Fibroblast of the aortic adventitia (primary cell): ENCODE data around the gene EFR3B. TPM values are rescaled to one million over a fixed set of nuclear protein-coding genes. Genes with fewer than 3 reads are reported as not detected.
"Not testable (repeated sequence)": the region's sequence is repeated elsewhere in the genome, so short reads cannot be mapped to it uniquely, and the experiment has no call there.

Experiments used
- DNase-seq: peaks from one replicate; pipeline ENCODE4 v3.0.0-alpha.2; 2010; ENCODE audit warnings: low read depth
- H3K4me3 ChIP-seq: 2 replicates; pipeline ENCODE4 v1.5.1; 2011; ENCODE audit warnings: low read depth, mild to moderate bottlenecking, control low read depth, low read length, moderate library complexity
- total RNA-seq: library from RNA; depleted of rRNA; stranded (reverse); fragments of >200 nt; gene quantifications from 2 replicates; pipeline ENCODE4 v1.2.3, GENCODE V29; 2012; ENCODE audit warnings: low replicate concordance
- TF ChIP-seq, protein P1 (sequence below): IDR thresholded peaks from 2 replicates; pipeline ENCODE4 v1.5.1; 2011; ENCODE audit warnings: mild to moderate bottlenecking, low read length, control low read depth, inconsistent platforms; ENCODE audit not compliant: insufficient read depth

EFR3B gene
- total RNA-seq, 1 donor = 0.99 TPM

DNA sequence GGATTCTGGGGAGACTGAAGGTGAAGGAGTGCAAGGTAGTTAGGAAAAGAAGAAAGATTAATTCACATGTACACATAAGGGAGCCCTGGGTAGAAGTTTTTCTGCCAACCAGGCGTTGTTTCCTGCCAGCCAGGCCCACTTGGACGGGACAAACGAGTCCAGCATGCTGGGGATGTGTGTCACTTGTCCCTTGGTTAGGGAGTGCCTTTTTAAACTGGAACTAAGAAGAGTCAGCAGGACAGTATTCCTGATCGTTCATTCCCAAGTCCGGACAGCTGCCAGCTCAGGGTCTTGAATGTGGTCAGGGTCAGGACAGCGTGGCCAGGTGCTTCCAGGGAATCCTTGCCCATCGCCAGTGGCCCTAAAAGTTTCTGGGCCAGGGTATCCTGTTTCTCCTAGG is 83.3 kb downstream of the EFR3B start:
- no peak overlapping the region for H3K4me3 ChIP-seq
- DNase-seq = no peak
- TF ChIP-seq, protein P1, sequence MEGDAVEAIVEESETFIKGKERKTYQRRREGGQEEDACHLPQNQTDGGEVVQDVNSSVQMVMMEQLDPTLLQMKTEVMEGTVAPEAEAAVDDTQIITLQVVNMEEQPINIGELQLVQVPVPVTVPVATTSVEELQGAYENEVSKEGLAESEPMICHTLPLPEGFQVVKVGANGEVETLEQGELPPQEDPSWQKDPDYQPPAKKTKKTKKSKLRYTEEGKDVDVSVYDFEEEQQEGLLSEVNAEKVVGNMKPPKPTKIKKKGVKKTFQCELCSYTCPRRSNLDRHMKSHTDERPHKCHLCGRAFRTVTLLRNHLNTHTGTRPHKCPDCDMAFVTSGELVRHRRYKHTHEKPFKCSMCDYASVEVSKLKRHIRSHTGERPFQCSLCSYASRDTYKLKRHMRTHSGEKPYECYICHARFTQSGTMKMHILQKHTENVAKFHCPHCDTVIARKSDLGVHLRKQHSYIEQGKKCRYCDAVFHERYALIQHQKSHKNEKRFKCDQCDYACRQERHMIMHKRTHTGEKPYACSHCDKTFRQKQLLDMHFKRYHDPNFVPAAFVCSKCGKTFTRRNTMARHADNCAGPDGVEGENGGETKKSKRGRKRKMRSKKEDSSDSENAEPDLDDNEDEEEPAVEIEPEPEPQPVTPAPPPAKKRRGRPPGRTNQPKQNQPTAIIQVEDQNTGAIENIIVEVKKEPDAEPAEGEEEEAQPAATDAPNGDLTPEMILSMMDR = no peak

DNA sequence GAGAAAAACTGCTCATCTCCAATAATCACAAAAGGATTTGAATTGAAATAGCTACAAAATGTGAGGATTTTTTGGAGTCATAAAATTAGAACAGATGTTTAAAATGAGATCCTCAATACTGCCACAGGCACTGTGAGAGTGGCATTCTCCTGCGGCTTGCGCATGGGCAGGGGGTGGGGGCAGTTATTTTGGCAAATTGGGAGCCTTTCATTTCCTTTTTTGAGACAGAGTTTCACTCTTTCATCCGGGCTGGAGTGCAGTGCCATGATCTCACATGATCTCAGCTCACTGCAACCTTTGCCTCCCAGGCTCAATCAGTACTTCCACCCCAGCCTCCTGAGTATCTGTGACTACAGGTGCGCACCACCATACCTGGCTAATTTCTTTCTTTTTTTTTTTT is 84.1 kb downstream of the EFR3B start:
- no peak for DNase-seq
- TF ChIP-seq, protein P1 = no peak
- H3K4me3 ChIP-seq = no peak overlapping the region

DNA sequence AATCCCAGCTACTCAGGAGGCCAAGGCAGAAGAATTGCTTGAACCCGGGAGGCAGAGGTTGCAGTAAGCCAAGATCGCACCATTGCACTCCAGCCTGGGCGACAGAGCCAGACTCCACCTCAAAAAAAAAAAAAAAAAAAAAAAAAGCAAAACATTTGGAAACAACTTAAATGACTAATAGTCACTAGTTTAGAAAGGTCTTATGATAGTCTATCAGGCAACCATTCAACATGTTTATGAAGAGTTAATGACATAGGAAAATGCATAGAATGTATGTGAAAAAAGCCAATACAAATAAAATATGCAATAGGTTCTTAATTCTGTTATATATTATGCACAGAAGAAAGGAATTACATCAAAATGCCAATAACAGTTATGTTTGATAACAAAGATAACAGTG is 85.2 kb downstream of the EFR3B start:
- not testable (repeated sequence) for DNase-seq

DNA sequence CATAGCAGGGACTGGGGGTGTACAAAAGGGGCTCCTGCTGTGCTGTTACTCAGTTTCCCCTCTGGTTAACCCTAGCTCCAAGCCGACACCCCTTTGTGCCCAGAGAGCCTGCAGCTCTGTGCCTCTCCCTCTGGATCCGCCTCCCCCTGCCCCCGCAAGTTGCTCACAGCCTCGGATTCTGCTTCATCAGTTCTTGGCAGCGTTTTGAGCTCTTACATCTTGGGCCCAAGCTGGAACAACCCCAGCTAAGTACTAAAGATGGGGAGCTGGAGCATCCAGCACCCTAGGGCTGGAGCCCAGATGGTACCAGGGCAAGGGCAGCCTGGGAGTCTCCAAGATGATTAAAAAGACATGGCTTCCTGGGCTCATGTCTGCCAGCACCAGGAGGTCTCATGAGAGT is 85.8 kb downstream of the EFR3B start:
- TF ChIP-seq, protein P1 = no peak
- peak; percentile 54 for DNase-seq
- H3K4me3 ChIP-seq = no peak overlapping the region

More for the DNA sequence above, 85.2 kb downstream of the EFR3B start:
- not testable (repeated sequence) for H3K4me3 ChIP-seq

DNA sequence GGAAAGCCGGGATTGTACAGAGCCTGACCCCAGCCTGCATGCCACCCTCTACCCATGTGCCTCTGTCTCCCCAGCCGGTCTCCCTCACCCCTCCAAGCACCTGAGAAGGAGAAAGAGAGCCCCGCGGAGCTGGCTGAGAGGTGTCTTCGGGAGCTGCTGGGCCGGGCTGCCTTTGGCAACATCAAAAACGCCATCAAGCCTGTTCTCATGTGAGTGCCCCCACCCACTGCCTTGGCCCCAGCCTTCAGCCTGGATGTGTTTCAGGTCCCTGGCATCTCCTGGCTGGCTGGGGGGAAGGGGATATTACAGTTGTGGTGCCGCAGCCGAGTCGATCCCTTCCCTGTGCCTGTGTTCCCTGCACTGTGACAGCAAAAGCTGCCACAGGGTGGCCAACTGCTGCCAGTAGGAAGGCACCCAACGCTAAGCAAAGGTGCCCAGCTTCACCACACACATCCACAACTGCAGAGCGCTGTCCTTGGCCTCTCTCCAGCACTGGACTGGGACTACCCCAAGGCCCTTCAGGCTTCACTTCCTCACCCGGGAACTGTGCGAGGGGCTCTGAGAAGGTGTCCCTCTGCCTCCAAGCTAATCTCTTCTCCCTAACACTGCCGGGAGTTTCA is 88.1 kb downstream of the EFR3B start:
- no peak overlapping the region for H3K4me3 ChIP-seq
- DNase-seq = no peak
- TF ChIP-seq, protein P1 = no peak

DNA sequence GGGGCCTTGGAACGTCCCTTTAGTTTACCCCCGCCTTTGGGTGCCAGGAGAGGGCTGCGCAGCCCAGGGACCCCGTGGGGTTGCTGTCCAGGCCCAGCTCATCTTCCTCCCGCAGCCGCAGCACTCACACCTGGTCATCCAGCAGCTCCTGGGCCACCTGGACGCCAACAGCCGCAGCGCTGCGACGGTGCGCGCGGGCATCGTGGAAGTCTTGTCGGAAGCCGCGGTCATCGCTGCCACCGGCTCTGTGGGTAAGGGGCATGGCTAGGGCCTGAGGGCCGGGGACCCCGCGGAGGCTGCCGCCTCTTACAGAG is 89.3 kb downstream of the EFR3B start:
- H3K4me3 ChIP-seq = no peak overlapping the region
- DNase-seq = no peak
- TF ChIP-seq, protein P1 = no peak

DNA sequence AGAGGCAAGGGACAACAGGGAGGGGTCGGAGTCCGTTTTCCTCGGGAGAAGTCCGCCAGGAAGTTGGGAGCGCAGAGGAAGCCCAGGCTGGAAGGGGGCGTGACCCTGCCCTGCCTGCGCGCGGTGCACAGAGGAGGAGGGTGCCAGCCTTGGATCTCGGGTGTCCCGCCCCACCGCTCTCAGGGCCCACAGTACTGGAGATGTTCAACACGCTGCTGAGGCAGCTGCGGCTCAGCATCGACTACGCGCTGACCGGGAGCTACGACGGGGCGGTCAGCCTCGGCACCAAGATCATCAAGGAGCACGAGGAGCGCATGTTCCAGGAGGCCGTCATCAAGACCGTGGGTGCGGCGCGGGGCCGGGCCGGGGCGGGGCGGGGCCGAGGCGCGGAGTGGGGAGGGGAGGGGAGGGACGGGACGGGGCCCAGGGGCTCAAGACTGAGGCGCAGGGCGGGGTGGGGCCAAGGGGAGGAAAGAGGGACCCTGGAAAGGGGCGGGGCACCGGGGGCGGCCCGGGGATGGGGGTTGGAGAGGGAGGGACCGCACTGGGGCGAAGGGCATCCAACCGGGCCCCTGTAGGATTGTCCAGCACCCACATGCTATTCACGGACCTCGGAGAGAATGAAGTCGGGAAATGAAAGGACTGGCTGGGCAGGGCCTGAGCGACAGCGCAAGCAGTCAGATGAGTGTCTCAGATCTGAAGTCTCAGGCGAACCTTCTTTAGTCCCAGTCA is 89.9 kb downstream of the EFR3B start:
- H3K4me3 ChIP-seq = no peak overlapping the region
- TF ChIP-seq, protein P1 = no peak
- DNase-seq = no peak
